SU-DHL-6 (cell line): Measurements from ENCODE around the gene OR2A12.

Source experiments
- EZH2phosphoT487 ChIP-seq: fragments of 200-600 bp; sonication (generic), shearing (Covaris generic); conservative IDR thresholded peaks from 2 replicates; pipeline ENCODE4 v1.6.1; 2018; ENCODE audit warnings: mild to moderate bottlenecking, antibody characterized with exemption, low read length, moderate library complexity, mixed read lengths
- TF ChIP-seq, protein P1 (sequence below): fragments of 200-600 bp; sonication (generic); IDR thresholded peaks from one replicate; pipeline ENCODE4 v1.5.1; 2017; ENCODE audit warnings: antibody characterized with exemption, mild to moderate bottlenecking, low read length, moderate library complexity; ENCODE audit not compliant: insufficient read depth, poor library complexity, severe bottlenecking

DNA sequence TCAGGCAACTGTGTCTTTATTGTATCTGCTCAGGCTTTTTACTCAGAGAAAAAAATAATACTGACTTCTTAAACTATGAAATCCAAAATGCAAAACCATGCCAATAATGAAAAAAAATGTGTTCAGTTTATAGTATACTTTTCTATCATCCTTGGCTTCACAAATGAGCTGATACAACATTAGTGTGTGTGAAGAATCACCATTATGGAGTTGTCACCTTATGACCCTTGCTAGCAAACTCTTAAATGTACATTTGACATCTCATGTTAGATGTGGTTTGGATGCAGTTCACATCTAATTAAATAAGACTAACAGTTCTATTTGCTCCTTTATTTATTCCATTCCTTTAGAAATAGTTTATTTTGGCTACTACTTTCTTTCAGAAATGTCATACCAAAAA lies 19.1 kb downstream of the OR2A12 start:
- TF ChIP-seq, protein P1, sequence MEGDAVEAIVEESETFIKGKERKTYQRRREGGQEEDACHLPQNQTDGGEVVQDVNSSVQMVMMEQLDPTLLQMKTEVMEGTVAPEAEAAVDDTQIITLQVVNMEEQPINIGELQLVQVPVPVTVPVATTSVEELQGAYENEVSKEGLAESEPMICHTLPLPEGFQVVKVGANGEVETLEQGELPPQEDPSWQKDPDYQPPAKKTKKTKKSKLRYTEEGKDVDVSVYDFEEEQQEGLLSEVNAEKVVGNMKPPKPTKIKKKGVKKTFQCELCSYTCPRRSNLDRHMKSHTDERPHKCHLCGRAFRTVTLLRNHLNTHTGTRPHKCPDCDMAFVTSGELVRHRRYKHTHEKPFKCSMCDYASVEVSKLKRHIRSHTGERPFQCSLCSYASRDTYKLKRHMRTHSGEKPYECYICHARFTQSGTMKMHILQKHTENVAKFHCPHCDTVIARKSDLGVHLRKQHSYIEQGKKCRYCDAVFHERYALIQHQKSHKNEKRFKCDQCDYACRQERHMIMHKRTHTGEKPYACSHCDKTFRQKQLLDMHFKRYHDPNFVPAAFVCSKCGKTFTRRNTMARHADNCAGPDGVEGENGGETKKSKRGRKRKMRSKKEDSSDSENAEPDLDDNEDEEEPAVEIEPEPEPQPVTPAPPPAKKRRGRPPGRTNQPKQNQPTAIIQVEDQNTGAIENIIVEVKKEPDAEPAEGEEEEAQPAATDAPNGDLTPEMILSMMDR: no peak
- TF ChIP-seq EZH2phosphoT487: no peak
